PC-9 (cell line): Measurements from ENCODE around the gene BUD23. TPM values are rescaled to one million over a fixed set of nuclear protein-coding genes. Genes with fewer than 3 reads are reported as not detected.

Experiments used
- Bru-seq: library from RNA; stranded (reverse); fragments of 400-500 nt; gene quantifications from one replicate; lab custom pipeline; 2021; lab: Mats Ljungman, UMichigan
- BruChase-seq, 2 experiments: library from RNA; stranded (reverse); fragments of 400-500 nt; gene quantifications; one replicate each; lab custom pipeline; 2021; lab: Mats Ljungman, UMichigan
- BruUV-seq: library from RNA; stranded (reverse); fragments of 400-500 nt; replicated peaks from 2 replicates; lab custom pipeline; 2021; lab: Mats Ljungman, UMichigan
- CTCF ChIA-PET: fragments of 300-600 bp; sonication (Branson Sonifier 250); formaldehyde crosslinking; loops from one replicate; lab custom pipeline; 2022; ENCODE audit warnings: antibody characterized with exemption; lab: Charles Lee
- POLR2A ChIA-PET: fragments of 300-600 bp; sonication (Branson Sonifier 250); formaldehyde crosslinking; loops from one replicate; lab custom pipeline; 2022; ENCODE audit warnings: antibody characterized with exemption; ENCODE audit not compliant: unreplicated experiment; lab: Charles Lee
- DNase-seq, 2 experiments: peaks; one replicate each; pipeline versions ENCODE4 v3.0.0 to v3.0.0-alpha.2; 2015 to 2022; ENCODE audit warnings: mixed read lengths in 1 of 2
- H2AFZ ChIP-seq: fragments of 200-600 bp; sonication (generic); 2 replicates; pipeline ENCODE4 v1.8.1; 2017; ENCODE audit warnings: antibody characterized with exemption
- H3F3A ChIP-seq: fragments of 200-600 bp; sonication (generic); 2 replicates; pipeline ENCODE4 v1.8.1; 2017; ENCODE audit warnings: antibody characterized with exemption, mild to moderate bottlenecking, low read depth; ENCODE audit not compliant: insufficient read depth
- H3K27ac ChIP-seq: fragments of 200-600 bp; sonication (generic); 2 replicates; pipeline ENCODE4 v1.6.1; 2016; ENCODE audit warnings: mixed run types
- H3K27me3 ChIP-seq: fragments of 200-600 bp; sonication (generic); 2 replicates; pipeline ENCODE4 v1.6.1; 2016; ENCODE audit warnings: low read depth, mixed run types; ENCODE audit not compliant: insufficient read depth
- H3K36me3 ChIP-seq: fragments of 200-600 bp; sonication (generic); 2 replicates; pipeline ENCODE4 v1.6.1; 2016; ENCODE audit warnings: low read depth, mixed run types
- H3K4me1 ChIP-seq: fragments of 200-600 bp; sonication (generic); replicated peaks from 2 replicates; pipeline ENCODE4 v1.6.1; 2016; ENCODE audit warnings: mixed run types; ENCODE audit not compliant: insufficient read depth
- H3K4me2 ChIP-seq: fragments of 200-600 bp; sonication (generic); 2 replicates; pipeline ENCODE4 v1.6.1; 2017; ENCODE audit warnings: mixed run types
- H3K4me3 ChIP-seq: fragments of 200-600 bp; sonication (generic); 2 replicates; pipeline ENCODE4 v1.6.1; 2016; ENCODE audit warnings: mixed run types
- H3K79me2 ChIP-seq: fragments of 200-600 bp; sonication (generic); 2 replicates; pipeline ENCODE4 v1.6.1; 2017; ENCODE audit warnings: low read depth, mixed run types
- H3K9me2 ChIP-seq: fragments of 200-600 bp; sonication (generic); 2 replicates; pipeline ENCODE4 v1.8.1; 2017; ENCODE audit warnings: mild to moderate bottlenecking; ENCODE audit not compliant: insufficient read depth
- H3K9me3 ChIP-seq: fragments of 200-600 bp; sonication (generic); 2 replicates; pipeline ENCODE4 v1.8.1; 2016; ENCODE audit warnings: low read depth; ENCODE audit not compliant: insufficient read depth
- H4K20me1 ChIP-seq: fragments of 200-600 bp; sonication (generic); 2 replicates; pipeline ENCODE4 v1.8.1; 2017; ENCODE audit not compliant: insufficient read depth
- EZH2 ChIP-seq: fragments of 200-600 bp; sonication (generic); IDR thresholded peaks from 2 replicates; pipeline ENCODE4 v1.8.0; 2017; ENCODE audit warnings: antibody characterized with exemption, low read depth
- intact Hi-C: fragments of 100-400 bp; cut with micrococcal nuclease; formaldehyde crosslinking; loops from one replicate; pipeline ENCODE4 v1.10.0; 2022; ENCODE audit not compliant: unreplicated experiment
- long read RNA-seq: library from polyadenylated mRNA; stranded (forward); transcript quantifications from one replicate; pipeline ENCODE4 v2.0.0, GENCODE V29; 2022
- total RNA-seq: library from RNA; stranded (reverse); gene quantifications from 2 replicates; pipeline ENCODE4 v1.2.3, GENCODE V29; 2021
- TF ChIP-seq, protein P1 (sequence below): fragments of 200-600 bp; sonication (generic); conservative IDR thresholded peaks from 2 replicates; pipeline ENCODE4 v1.6.1; 2017; ENCODE audit warnings: mixed run types, antibody characterized with exemption, mild to moderate bottlenecking, moderate library complexity

Gene BUD23, protein sequence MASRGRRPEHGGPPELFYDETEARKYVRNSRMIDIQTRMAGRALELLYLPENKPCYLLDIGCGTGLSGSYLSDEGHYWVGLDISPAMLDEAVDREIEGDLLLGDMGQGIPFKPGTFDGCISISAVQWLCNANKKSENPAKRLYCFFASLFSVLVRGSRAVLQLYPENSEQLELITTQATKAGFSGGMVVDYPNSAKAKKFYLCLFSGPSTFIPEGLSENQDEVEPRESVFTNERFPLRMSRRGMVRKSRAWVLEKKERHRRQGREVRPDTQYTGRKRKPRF
- total RNA-seq (122 and 158 TPM in 2 replicates), Bru-seq, nascent RNA (percentile 87 among the genes with signal in this experiment), BruChase-seq, experiment 1, labeled RNA remaining after a 2-hour chase (percentile 90 among the genes with signal in this experiment), BruChase-seq, experiment 2, labeled RNA remaining after a 6-hour chase (percentile 90 among the genes with signal in this experiment)
- long read RNA-seq, transcript BUD23-215 (2 exons, 3,886 nt) = minor isoform, 6 of 410 reads
- long read RNA-seq, transcript BUD23-201 (12 exons, 1,230 nt) = major isoform, 318 of 410 reads
- long read RNA-seq, partial matches to known transcripts = 8 of 410 reads
- long read RNA-seq, other reads (novel, unspliced or antisense) = 75 of 410 reads

DNA sequence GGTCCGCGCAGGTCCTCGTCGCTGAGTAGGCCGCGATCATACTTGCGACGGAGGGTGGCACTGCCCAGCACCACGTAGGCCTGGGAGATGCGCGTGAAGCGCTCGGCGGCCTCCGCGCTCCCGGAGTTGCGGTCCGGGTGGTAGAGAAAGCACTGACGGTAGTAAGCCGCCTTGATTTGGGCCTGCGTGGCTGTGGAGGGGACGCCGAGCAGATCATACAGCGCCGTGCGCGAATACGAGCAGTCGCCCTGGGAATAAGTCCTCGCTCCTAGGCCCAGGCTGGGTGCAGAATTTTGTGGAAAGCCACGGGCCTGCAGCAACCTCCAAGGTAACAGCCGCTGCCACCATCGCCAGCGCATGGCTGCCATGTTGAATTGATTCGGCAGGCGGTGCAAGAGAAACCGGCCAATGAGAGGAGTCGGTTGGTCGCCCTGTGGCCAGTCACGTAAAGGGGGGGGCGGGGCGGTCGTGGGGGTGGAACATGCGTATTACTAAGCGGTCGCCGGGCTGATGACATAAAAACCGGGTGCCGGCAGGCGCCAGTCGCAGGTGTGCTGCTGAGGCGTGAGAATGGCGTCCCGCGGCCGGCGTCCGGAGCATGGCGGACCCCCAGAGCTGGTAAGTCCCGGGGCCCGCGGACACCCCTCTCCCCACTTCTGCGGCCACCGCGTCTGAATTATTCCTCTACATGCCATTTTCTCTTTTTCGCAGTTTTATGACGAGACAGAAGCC is at the start of gene BUD23, which contains the start of gene DNAJC30:
BUD23 (plus strand) TSS at position 542 of the 732 bp plus-strand sequence; CDS start at position 571, 29 bp downstream.
DNAJC30 (minus strand) TSS at position 398 of the 732 bp plus-strand sequence; CDS start at position 368, 30 bp downstream.
- TF ChIP-seq EZH2 = no peak
- TF ChIP-seq, protein P1, sequence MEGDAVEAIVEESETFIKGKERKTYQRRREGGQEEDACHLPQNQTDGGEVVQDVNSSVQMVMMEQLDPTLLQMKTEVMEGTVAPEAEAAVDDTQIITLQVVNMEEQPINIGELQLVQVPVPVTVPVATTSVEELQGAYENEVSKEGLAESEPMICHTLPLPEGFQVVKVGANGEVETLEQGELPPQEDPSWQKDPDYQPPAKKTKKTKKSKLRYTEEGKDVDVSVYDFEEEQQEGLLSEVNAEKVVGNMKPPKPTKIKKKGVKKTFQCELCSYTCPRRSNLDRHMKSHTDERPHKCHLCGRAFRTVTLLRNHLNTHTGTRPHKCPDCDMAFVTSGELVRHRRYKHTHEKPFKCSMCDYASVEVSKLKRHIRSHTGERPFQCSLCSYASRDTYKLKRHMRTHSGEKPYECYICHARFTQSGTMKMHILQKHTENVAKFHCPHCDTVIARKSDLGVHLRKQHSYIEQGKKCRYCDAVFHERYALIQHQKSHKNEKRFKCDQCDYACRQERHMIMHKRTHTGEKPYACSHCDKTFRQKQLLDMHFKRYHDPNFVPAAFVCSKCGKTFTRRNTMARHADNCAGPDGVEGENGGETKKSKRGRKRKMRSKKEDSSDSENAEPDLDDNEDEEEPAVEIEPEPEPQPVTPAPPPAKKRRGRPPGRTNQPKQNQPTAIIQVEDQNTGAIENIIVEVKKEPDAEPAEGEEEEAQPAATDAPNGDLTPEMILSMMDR = no peak
- peaks cover 73% of the 10 kb centered on the region for H3K79me2 ChIP-seq
- peaks cover 2% of the 10 kb centered on the region; the same call in 1 of the 2 replicates for H3K36me3 ChIP-seq
- H3K9me2 ChIP-seq = no peaks in the 10 kb centered on the region
- CTCF ChIA-PET = no interaction called here
- peak within 1 kb of the TSS; percentile 99 for H3K4me2 ChIP-seq
- no peaks in the 10 kb centered on the region for H3K9me3 ChIP-seq
- BruUV-seq = no TSS peak
- no peaks in the 10 kb centered on the region for H3F3A ChIP-seq
- peaks cover 17% of the 10 kb centered on the region for H3K4me1 ChIP-seq
- peaks cover 4% of the 10 kb centered on the region; the same call in 1 of the 2 replicates for H4K20me1 ChIP-seq
- H2AFZ ChIP-seq = peak within 1 kb of the TSS; percentile 96
- H3K27me3 ChIP-seq = no peaks in the 10 kb centered on the region
- intact Hi-C loops = loop anchor here (1.0 to 2.0 kb wide), 2 partner anchors 23 to 32 kb away; no protein-coding TSS in a partner anchor
- DNase-seq = peak; percentile 85 to 92
- peak within 1 kb of the TSS; percentile 57 for H3K27ac ChIP-seq
- POLR2A ChIA-PET = no interaction called here
- H3K4me3 ChIP-seq = peak within 1 kb of the TSS; percentile 97

DNA sequence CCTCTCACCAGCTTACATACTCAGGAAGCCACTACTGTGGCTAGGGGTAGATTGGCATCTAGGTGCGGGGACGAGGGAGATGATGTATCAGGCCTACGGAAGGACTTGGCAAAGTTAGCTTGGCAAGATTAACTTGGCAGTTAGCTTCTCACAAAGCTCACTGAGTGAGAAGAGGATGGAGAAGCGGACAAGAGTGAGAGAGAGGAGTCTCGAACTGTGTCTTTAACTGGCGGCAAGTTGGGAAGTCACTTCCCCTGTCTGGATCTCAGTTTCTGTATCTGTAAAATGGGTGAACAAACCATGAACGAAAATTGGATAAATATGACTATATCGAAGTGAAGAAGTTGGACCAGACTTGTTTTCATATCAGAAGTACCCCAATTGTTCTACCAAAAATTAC is 49.6 kb upstream of the BUD23 start:
- Histone ChIP-seq H3K79me2 (no peaks in the 10 kb centered on the region), H3K36me3 (no peaks in the 10 kb centered on the region), H3K4me1 (peaks cover 17% of the 10 kb centered on the region), H4K20me1 (no peaks in the 10 kb centered on the region), H2AFZ (no peak overlapping the region), H3K9me2 (no peaks in the 10 kb centered on the region), H3K27me3 (no peaks in the 10 kb centered on the region), H3F3A (peaks cover 5% of the 10 kb centered on the region), H3K9me3 (no peaks in the 10 kb centered on the region), H3K4me3 (no peak overlapping the region), H3K4me2 (no peak overlapping the region), H3K27ac (no peak overlapping the region)
- DNase-seq = no peak
- intact Hi-C loops = no loop called here
- TF ChIP-seq, protein P1 = no peak
- TF ChIP-seq EZH2 = no peak
- ChIA-PET POLR2A (no interaction called here), CTCF (no interaction called here)
- BruUV-seq = no TSS peak
